Central memory CD4-positive, alpha-beta T cell (primary cell): Measurements from ENCODE around the gene HEXIM2.
A peak's percentile ranks its signal among the peaks of the same experiment; 100 is the strongest.

Experiments
- DNase-seq: peaks from one replicate; pipeline ENCODE4 v3.0.0; 2022

The HEXIM2 gene

DNA sequence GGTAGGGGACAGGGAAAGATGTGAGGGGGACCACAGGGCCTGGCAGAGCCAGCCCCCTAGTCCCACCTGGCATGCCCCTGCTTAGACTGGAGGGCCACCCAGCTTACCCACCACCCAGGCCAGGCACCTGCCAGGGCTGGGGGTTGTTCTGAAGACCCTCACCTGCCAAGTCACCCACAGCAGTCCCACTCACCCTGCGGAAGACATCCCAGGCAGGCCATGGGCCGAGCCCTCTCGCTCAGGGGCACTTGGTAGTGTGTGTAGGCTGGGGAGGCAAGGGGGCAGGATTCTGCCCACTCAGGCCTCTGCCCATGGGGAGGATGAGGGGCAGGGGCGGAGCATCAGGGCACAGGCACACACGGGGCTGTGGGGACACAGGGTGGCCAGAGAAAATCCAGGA, 33.3 kb upstream of the HEXIM2 start:
- no peak for DNase-seq

- DNase-seq, result no peak
Observed at GRCh38 chr17:45128989-45129388, 32.7 kb upstream of the HEXIM2 start.

GRCh38 chr17:45129426-45129939, 32.2 kb upstream of the HEXIM2 start:
- DNase-seq, result no peak

DNA sequence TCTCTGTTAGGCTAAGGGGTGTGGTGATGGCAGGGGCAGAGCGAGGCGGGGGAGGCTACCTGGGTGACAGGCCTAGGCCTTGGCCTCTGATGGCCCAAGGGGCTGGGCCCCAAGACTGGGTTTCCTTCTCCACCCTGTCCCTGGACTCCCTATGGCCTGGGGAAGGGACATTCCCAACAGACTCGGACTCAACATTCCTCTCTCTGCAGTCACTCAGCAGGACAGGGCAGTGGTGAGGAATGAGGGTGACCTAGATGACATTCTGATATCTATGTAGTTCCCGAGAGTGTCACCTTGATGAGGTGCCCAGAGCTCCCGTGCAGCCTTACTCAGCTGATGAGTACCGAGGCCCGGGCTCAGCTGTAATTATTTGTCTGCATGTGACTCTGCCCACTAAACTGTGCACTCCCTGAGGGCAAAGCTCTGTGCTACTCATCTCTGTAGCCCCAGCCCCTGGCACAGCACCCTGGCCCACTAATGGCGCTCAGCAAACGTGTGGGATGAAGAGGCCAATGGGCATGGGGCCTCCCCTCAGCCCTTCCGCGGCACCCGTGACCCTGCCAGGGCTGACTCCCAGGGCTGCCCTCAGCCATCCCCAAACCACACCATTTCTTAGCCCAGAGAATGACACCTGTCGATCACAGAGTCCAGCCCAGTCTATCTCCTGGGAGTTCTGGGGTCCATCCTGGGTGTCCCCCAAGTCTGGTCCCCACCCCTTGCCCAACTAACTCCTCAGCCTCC, 31.6 kb upstream of the HEXIM2 start:
- DNase-seq, result no peak

DNA sequence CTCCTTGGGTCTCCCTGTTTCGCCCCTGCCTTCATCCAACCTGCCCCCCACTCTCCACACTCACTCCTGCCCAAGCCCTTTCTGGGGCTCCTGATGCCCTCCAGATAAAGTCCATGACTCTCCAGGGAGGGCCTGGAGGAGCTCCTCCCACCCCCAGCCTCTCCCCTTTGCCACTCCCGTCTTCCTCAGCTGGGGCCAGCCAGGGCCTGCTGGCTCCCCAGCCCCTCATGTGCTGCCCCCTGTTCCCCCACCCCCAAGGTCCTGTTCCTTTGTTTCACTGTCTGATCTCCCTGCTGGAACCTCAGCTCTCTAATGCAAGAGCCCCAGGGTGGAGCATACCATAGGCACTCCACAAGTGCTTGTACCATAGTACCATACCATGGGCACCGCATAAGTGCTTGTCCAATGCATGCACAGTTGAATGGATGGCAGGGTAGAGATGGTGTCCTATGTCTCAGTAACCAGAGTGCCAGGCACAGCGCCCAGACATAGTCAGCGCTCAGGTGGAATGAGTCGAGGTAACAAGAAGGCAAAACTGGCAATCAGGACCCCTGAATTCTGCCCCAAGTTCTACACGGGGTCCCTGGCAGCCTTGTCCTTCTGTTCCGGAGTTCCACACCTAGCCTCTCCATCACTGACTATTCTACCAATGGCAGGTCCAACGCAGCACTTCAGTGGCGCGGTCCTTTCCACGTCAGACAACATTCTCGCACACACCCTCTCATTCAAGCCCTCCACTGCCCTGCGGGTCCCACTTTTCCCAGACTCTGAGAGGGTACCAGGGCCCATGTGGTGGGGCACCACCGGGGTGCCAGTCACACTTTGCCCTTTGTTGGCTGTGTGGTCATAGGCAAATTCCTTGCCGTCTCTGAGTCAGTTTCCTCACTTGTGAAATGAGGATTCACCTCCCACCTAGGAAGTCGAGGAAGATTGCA, 30.7 kb upstream of the HEXIM2 start:
- no peak for DNase-seq

- peak; percentile 26 for DNase-seq
Observed at GRCh38 chr17:45131616-45132319, 29.9 kb upstream of the HEXIM2 start.

- DNase-seq, result no peak
Observed at GRCh38 chr17:45132320-45132571, 29.4 kb upstream of the HEXIM2 start, which contains the start of gene PLCD3. Gene PLCD3, minus strand, starts transcription at chr17:45132515. Its CDS starts 105 bp downstream, at chr17:45132410.

DNA sequence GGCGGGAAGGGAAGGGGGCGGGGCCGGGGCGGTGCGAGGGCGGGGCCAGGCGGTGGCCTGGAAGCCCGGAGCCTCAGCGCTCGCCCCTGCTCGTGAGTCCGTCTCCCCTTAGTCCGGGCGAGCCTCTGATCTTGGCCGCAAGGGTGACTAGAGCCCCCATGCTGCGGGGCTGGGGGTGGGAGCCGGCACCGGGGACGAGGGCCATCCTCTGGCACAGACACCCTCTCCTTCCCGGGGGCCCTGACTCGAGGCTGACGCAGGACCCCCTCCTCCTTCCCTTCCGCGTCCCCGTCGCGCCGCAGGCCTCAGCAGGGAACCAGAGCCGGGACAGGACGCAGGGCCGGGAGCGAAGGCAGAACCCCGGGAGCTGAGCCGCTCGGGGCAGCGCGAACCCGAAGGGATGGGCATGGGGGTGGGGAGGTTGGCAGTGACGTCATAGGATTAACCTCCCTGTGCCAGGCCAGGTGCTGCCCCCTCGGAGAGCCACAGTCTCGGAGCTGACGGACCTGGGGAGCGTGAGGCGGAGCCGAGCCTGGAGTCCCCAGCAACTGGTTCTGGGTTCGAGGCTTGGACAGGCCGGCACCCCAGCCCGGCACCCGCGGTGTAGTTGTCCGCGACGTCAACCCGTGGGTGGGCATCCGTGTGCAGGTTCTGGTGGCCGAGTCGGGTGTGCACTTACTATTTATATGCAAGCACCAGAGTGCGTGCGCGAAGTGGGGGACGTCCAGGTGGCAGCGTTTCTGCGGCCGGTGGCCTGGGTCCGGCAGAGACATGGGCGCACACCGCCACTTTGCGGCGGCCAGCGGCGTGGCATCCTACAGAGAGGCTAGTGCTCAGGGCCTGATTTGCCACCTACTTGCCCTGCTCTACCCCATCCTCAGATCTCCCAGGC, 28.9 kb upstream of the HEXIM2 start:
- peak; percentile 67 for DNase-seq

DNA sequence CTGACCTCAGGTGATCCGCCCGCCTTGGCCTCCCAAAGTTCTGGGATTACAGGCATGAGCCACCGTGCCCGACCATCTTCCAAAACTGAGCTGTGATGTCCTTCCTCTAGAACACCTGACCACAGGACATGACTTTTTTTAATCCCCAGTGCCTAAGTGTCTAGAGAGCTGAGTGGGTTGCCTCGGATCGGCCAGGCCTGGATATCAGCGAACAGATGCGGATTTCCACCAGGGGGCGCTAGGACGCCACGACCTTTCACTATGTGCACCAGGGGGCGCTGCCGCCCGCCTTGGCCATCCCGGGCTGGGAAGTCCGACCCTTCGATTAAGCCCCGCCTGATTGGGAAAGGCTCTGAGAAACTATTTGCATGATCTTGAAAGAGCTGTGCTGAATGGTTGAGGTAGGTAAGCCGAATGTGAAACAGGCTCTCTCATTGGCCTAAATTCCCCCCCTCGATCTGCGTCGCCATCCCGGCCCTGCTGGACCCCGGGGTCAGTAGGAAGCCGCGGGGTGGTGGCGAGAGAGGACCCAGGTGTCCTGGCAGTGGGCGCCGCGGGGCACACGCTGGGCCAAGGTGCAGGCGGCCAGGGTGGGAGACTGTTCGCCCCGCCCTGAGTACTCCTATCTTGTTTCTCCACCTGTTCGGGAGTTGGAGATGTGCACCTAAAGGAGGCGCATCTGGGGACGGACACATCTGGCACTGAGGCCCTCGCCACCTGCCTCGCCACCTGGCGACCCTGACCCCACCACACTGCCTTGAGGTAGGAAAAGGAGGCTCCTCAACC, 26.3 kb upstream of the HEXIM2 start, which contains the start of gene ACBD4:
TSS of gene ACBD4 (plus strand) at position 496 of the 786 bp plus-strand sequence. CDS start 458 bp downstream, outside the sequence.
- peak; percentile 97 for DNase-seq

GRCh38 chr17:45135978-45136791, 25.5 kb upstream of the HEXIM2 start:
- no peak for DNase-seq

DNA sequence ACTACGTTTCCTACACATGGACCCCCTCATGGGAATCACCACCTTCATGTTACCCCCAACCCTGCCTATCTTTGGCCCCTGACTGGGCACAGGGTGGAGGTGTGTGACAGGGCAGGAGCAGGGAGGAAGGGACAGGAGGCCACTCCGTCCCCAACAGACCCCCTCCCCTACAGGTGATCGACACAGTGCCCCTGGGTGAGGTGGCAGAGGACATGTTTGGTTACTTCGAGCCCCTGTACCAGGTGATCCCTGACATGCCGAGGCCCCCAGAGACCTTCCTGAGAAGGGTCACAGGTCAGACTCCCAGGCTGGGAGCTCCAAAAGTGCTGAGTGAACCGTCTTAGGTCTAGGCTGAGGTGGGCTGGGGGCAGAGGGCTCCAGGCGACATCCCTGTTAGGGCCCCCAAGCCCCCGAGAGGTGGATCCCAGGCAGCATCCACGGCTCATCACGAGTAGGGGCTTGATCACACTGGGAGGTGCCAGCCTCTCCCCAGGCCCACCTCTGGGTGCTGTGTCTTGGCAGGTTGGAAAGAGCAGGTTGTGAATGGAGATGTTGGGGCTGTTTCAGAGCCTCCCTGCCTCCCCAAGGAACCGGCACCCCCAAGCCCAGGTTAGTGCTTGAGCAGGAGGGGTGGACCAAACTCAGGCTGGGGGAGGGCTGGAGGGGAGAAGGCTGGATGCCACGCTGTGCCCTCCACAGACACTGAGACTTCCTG, 24.7 kb upstream of the HEXIM2 start:
- DNase-seq, result no peak

- no peak for DNase-seq
Observed at GRCh38 chr17:45137561-45138305, 23.9 kb upstream of the HEXIM2 start.

- no peak for DNase-seq
Observed at GRCh38 chr17:45138911-45139532, 22.7 kb upstream of the HEXIM2 start.

GRCh38 chr17:45139533-45139920, 22.1 kb upstream of the HEXIM2 start:
- no peak for DNase-seq

- no peak for DNase-seq
Observed at GRCh38 chr17:45143094-45143670, 18.5 kb upstream of the HEXIM2 start.

DNA sequence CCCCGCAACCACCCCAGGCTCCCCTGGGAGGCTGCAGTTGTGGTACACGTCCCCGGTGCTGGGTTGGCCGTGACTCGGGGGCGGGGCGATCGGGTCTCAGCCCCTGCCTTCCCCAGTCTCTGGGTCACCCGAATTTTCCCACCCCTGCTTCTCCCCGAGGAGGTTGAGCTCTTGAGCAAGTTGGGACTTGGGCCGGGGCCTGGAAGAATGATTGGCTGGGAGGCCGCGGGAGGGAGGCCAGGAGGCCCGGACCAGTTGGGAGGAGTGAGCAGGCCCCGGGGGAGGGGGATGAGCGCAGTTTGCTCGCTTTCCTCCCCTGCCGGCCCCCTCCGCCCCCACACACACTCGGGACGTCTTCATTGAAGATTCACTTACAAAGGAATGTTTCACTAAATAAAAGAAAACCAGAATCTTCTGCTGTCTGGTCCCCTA, 17.9 kb upstream of the HEXIM2 start:
- DNase-seq, result no peak

DNA sequence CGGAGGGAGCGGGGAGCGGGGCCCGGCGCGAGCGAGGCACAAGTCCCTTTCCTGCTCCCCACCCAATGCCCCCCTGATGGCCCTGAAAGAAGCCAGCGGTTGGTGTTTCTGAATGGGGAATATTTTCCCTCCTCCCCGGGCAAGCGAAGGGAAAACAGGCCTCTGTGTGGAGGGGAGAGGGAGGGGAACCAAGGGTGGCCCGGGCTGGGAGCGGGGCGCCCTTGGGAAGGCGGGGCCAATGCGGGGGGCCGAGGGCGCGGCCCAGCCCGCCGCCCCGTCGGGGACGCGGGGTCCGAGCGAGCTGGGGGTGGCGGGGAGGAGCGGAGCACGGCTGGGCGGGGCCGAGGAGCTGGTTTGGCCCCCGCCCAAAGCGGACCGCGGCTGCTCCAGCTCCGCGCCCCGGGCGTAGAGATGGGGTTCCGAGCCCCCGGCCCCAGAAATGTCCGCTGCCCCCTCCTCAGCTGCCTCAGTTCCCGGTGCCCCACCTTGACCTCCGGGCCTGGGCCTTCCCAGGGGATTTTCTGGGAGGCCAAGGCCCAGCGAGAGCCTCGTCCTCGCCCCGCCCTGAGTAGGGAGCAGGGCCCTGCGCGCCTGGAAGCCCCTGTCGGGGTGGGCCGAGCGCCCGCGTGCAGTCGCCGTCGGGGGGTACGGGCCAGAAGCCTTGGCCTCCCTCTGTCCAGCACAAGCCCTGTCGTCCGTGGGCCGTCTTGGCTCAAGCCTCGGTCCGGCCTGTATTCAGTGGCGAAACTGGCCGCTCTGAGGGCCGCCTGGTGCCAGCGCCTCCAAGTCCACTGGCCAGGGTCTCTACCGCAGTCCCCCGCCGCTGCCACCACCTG, 17.3 kb upstream of the HEXIM2 start:
- DNase-seq, result no peak
